Fibroblast of peridontal ligament (primary cell): ENCODE measurements around the gene EHD1.

Source experiments
- DNase-seq: peaks from one replicate; pipeline ENCODE4 v3.0.0-alpha.2; 2010; ENCODE audit errors: extremely low read depth

The EHD1 gene

DNA sequence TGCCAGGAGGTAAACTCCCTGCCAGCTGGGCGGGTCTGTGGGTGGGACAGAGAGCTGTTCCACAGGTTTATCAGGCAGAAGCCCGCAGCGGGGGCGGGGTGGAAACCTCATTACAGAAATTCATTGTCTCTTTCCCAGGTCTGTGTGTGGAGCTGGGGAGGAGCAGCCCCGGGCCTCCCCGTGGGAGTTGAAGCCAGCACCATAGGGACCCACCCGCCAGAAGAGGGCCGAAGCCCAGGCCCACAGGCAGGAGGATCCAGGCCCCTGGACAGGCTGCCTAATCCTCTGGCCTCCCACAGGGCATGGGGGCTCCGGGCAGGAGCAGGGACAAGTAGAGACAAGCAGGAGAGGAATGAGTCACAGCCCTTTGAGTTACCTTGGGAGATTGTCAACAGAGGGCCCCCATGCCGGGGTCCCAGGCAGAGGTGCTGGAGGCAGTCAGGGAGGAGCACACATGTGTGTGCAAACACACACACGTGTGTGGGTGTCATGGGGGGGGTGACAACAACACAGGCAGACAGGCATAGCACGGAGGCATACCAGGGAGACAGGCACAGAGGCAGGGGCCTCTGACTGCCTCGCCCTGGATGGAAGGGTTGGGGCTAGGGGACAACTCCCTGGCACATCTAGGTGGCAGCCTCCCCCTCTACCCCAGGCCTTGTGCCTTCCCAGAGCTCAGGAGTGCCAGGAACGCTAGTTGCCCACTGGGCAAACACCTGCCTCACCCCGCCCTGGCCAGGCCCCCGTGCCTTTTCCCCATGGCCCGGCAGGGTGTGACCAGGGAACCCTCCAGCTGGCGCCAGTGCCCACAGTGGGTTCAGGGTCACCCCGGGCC, 35.4 kb downstream of the EHD1 start:
- DNase-seq: no peak

- DNase-seq: no peak
These were observed 36.1 kb downstream of the EHD1 start for GRCh38 chr11:64842366-64842759.

GRCh38 chr11:64841592-64842365, 36.6 kb downstream of the EHD1 start:
- no peak for DNase-seq

DNA sequence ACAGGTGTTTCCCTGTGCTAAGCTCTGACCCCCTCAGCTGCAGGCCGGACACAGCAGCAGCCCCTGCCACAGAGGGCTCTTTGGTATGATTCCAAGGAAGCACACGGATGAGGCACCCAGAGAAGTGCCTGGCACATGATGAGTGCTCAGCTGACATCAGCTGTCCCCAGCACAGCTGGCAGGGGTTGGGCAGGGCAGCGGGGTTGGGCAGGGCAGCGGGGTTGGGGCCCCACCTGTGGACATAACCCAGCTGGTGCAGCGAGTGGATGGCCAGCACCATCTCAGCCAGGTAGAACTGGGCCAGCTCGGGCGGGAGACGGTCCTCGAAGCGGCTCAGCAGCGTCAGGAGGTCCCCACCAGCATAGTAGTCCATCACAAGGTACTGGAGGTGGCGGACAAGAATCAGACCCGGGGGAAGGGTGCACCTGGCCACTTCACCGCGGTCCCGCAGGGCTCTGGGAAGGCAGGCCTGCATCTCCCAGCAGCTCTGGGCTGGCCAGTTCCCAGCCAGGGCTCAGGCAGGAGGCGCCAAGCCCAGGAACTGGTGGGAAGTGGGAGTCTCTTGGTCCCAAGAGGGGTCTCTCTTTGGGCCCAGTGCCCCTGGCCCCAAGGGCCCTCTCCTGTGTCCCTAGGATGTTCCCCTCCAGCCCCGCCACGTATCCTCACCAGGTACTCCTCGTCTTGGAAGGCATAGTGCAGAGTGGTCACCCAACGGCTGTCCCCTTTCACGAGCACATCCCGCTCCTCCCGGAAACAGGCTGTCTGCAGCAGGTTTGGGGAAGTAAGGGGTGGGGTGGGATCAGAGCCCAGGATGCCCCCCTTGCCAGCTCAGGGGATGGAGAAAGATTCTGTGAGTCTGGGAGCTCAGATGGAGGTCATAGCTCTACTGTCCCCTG, 38.3 kb downstream of the EHD1 start:
- no peak for DNase-seq

GRCh38 chr11:64839335-64839734, 39.1 kb downstream of the EHD1 start:
- DNase-seq: no peak

DNA sequence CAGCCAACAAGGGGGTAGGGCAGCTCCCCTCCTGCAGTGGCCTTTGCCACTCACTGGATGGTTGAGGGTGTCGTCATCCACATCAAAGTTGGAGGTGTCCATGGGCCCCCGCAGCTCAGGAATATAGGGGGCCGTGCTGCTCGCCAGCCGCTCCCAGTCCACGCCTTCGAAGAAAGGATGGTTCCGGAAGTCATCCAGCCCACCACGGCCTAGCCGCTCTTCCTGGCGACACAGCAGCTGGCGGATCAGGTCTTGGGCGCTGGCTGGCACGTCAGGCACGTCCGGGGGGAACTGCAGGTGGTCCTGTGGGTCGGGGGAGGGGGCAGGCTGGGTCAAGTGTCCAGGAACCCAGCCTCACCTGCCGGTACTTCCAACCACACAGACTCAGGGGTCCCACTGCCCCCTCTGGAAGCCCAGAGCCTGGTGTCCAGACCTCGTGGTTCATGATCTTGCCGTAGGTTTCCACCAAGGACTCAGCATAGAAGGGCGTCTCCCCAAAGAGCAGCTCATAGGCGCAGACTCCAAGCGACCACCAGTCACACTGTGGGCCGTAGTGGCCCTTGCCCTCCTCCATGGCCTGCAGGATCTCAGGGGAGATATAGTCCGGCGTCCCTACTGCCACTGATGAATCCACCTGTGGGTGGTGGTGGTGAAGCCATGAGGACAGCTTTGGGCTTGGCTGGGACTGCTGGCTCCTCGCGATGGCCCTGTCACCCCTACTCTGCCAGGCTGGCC, 39.7 kb downstream of the EHD1 start:
- DNase-seq: no peak

DNA sequence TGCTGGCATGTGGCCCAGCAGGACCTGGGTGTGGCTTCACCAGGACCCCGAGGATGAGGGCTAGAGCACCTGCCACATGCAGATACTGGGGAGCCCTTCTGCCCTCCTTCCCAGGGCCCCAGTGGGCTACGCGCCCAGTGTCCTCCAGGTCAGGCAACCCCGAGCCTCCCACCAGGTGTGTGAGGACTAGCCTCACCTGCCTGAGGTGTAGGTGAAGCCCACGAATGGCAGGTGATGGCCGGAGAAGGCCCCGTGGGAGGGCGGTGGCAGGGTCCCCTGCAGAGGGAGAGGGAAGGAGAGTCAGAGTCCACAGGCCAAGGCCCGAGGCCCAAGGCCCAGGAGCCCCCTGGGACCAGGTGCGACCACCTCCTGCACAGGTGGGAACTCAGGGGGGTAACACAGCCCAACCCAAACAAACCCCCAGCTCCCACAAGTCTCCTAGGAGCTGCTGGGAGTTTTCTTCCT, 40.5 kb downstream of the EHD1 start:
- no peak for DNase-seq

DNA sequence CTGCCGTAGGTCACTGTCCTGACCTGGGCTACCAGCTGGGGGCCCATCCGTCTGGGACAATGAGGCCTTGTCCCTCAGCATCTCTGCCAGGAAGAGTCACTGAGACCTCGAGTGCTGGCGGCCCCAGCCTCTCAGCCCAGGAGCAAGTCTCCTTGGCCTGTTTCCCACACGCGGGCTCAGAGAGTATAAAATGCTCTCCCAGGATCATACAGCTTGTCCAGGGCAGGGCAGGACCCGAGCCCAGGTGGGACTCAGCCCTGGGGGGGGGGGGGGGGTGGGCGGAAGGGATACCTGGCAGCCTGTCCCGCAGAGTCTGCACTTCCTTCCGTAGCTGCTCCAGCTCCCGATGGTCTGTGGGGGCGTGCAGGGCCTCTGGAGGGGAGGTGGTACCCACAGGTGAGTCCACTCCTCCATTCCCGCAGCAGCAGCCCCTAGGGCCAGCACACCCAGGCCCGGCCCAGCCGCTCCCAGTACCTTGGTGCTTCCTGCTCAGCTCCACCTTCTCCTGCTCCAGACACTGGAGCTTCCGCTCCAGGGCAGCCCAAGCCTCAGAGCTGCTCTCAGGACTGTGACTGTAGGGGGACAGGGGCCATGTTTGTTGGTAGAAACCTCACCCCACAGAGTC, 41.9 kb downstream of the EHD1 start:
- no peak for DNase-seq

- DNase-seq: no peak
These were observed 42.6 kb downstream of the EHD1 start for GRCh38 chr11:64835616-64836447.

DNA sequence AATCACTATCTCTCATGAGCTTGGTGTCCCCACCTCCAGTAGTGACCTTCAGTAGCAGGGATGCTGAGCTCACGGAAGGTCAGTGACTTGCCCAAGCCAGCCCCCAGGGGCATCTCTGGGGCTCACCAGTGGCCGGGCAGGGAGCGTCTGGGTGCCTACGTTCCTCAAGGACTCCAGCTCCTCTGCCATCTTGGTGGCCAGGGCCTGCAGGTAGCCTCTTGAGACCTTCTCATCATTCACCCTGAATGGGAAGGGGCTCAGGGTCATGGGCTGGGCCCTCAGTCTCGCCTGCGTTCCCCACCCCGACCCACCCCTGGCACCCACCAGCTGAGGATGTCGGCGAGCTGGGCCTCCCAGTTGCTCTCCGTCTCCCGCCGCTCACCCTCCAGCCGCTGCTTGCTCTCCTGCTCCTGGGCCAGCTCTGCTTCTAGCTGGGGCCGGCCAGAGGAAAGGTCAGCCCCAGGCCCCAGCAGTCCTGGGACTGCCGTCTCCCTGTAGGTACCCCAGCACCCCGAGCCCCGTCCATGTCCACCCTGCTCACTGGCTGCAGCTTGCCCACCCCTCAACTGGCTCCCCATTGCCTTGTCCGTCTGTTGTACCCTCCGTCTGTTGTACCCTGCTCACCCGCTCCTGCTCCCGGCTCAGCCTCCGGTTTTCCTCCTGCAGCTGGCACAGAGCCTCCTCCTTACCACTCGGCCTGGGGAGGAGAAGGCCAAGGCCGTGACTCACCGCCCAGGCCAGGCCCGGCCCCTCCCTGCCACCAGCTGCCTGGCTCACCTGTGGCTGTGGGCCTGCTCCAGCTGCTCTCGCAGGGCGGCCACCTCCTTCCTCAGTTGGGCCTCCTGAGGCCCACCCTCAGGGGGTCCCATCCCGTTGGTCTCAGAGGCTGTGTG, 43.5 kb downstream of the EHD1 start:
- DNase-seq: no peak

- no peak for DNase-seq
These were observed 44.2 kb downstream of the EHD1 start for GRCh38 chr11:64834031-64834722.

DNA sequence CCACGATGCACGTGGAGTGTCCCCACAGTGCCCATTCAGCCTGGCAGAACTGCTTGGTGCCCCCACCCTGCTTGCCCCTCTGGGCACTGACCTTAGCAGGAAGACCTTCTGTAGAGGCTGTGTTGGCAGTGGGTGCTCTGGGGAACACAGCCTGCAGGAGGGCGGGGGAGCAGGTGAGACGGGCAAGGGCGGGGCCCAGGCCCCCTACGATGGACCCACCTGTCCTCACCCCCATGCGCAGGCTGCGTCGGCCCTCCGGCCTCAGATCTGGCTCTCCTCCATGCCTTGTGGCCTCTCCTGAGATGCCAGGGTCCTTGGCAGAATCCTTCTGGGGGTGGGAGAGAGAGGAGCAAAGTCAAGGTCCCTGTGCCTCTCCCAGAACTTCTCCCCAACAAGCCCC, 44.9 kb downstream of the EHD1 start:
- no peak for DNase-seq

- DNase-seq: no peak
These were observed 45.3 kb downstream of the EHD1 start for GRCh38 chr11:64833198-64833502.

- DNase-seq: no peak
These were observed 45.8 kb downstream of the EHD1 start for GRCh38 chr11:64832467-64833197.

DNA sequence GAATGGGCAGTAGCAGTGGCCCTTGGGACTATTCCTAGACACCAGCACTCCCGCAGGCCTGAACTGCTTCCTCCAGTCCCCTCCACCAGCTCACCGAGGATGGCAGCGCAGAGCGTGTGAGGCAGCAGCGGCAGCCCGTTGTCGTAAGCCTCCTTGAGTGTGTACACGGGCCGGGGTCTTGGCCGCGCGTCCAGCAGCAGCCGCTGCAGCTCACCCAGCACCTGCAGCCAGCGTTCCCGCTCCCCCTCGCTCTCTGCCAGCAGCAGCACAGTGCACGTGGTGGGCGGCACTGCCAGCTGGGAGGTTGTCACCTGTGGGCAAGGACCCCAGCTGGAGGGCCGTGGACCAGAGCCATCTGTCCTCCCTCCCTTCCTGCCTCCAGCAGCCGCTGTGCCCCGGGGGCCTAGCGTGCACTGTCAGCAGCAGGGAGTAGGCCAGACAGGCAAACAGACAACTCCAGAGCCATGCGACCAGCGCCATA, 47.0 kb downstream of the EHD1 start:
- DNase-seq: no peak

DNA sequence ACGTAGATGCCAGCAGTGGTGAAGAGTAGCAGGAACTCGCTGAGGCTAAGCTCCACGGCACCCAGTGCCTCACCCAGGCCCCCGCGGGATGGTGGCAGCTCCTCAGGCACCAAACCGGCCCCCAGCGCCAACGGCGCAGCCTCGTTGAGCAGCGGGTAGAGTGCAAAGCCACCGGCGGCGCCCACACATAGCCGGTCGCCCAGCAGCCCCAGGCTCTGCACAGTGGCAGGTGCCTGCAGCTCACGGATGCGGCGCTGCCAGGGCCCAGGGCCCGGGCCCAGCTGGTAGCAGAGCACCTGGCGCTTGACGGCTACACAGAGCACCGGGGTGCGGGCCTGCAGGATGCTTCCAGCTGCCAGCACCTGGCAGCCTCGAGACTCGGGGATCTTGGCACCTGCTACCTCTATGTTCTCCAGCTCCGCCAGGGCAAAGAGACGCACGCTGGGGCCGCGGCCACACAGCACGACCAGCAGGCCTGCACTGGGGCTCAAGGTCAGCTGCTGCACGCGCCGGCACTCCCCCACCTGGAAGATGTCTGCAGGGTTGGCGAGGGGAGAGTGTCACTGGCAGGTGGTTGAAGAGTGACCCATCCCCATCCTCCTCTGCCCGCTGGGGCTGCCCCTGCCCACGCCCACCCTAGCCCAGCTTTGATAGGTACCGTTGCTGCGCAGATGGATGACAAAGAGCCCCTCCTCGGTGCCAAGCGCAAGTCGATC, 48.7 kb downstream of the EHD1 start:
- DNase-seq: no peak

DNA sequence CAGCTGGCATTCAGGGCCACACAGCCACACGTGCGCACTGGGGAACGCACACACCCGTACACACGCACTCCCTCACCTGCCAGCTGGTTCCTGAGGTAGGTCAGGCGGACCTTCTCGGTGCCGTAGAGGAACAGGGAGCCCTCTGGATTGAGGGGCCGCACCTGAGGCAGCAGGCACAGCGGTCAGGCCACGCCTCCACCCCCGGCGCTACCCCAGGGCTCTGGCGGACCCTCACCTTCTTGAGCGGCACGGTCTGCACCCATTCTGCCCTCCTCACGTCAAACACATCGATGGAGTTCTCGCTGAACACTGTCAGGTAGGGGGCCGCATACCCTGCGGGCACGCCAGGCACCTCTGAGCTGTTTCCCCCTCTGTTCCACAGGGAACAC, 51.0 kb downstream of the EHD1 start:
- DNase-seq: no peak
